ENCODE measurements around the gene CNTFR.
"Not testable (repeated sequence)": the region's sequence is repeated elsewhere in the genome, so short reads cannot be mapped to it uniquely, and the experiment has no call there.

The CNTFR gene

DNA sequence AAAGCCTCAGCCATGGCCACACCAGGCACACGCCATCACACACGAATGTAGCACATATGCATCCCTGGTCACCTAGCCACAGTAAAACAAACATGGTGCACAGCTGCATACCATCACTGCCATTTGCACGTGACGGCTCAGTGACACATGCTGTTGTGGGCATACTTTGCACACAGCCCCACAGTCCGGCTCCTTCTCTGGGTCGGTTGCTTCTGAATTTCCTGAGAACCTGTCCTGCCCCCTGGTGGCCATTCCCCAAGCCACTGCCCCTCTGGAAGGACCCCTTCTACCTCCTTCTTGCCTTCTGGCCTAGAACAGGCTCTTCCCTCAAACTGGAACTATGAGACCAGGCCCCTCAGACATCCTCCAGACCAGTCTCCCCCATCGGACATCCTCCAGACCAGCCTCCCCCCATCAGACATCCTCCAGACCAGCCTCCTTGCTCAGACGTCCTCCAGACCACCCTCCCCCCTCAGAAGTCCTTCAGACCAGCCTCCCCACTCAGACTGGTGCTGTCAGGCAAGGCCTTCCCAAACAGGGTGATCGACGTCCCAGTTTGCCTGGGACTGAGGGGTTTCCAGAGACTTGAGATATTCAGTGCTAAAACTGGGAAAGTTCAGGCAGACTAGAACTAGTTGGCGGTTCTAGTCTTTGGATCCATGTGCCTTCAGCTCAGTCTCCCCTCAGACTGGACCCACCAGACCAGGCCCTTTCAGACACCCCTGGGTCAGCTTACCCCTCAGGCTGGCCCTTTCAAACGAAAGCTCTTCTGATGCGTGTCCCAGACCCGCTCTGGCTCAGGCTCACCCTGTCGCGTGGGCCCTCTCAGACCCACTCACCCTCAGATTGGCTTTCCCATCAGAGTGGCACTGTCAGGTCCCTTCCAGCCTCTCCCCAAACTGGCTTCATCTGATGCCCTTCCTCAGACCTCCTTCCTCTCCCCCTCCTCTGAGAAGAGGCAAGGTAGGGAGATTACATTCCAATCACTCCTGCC, 42.4 kb downstream of the CNTFR start:
- H4K20me1 ChIP-seq: peaks cover 0 to 22% (median 0%) of the 10 kb centered on the region in 11 experiments; a peak in 6 of 22 replicates
- no peak overlapping the region for H3K4me3 ChIP-seq
- no peaks in the 10 kb centered on the region for H3K36me3 ChIP-seq
- H3K4me2 ChIP-seq: no peak overlapping the region
- no peaks in the 10 kb centered on the region for H3K9me3 ChIP-seq (replicated peaks in 1 of 11)
- H3K27ac ChIP-seq: no peak overlapping the region
- H3K27me3 ChIP-seq: no peaks in the 10 kb centered on the region
- H3K4me1 ChIP-seq: peaks cover 0 to 4% (median 1%) of the 10 kb centered on the region in 10 experiments; a peak in 7 of 20 replicates
- no peak for TF ChIP-seq Cebpa-rat (IDR thresholded peaks at IDR 0.05)
- H3K9ac ChIP-seq: no peak overlapping the region

DNA sequence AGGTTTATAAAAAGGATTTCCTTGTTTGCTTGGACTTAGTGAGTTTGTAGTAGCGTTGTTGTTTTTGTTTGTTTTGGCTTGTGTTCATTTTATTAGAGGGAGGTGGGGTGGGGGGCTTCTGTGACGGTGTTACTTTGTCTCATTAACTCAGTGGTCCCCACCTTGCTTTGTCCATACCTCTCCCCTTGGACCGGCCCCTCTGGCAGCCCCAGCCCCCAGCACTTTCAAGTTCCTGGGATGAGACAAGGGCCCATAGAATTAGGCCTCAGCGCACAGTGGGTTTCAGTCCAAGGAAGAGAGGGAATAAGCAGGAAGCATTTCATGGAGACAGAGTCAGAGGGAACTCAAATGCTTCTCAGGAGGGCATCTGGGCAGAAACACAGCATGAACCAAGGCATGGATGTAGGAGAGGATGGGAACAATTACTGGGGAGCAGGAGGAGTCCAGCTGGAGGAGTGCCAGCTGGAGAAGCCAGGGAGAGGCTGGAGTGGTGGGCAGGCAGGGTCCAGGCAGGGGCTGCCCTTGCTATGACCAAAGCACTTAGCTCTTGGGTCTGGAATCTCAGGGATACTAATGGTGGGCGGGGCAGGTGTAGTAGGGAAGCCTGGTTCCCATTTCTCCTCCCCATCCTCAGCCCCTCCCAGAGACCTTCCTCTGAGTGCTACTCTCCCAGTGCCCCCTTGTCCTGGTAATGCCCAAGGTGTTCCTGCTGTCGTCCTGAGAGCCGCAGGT, 43.3 kb downstream of the CNTFR start:
- no peak overlapping the region for H3K9ac ChIP-seq
- no peaks in the 10 kb centered on the region for H3K9me3 ChIP-seq (replicated peaks in 1 of 11)
- no peaks in the 10 kb centered on the region for H3K27me3 ChIP-seq
- H3K36me3 ChIP-seq: no peaks in the 10 kb centered on the region
- H4K20me1 ChIP-seq: peaks cover 0 to 16% (median 0%) of the 10 kb centered on the region in 11 experiments; a peak in 5 of 22 replicates
- H3K4me1 ChIP-seq: no peaks in the 10 kb centered on the region
- TF ChIP-seq Cebpa-rat (IDR thresholded peaks at IDR 0.05): no peak
- no peak overlapping the region for H3K4me3 ChIP-seq
- H3K4me2 ChIP-seq: no peak overlapping the region
- H3K27ac ChIP-seq: no peak overlapping the region

GRCh38 chr9:34545497-34545896, 44.0 kb downstream of the CNTFR start:
- H3K4me1 ChIP-seq: peaks cover 0 to 7% (median 0%) of the 10 kb centered on the region in 10 experiments; a peak in 5 of 20 replicates
- H3K4me2 ChIP-seq: no peak overlapping the region
- no peak overlapping the region for H3K9ac ChIP-seq
- no peak overlapping the region for H3K27ac ChIP-seq
- no peak overlapping the region for H3K4me3 ChIP-seq
- no peaks in the 10 kb centered on the region for H3K36me3 ChIP-seq
- no peak for TF ChIP-seq Cebpa-rat (IDR thresholded peaks at IDR 0.05)
- no peaks in the 10 kb centered on the region for H3K27me3 ChIP-seq
- no peaks in the 10 kb centered on the region for H3K9me3 ChIP-seq (replicated peaks in 1 of 11)
- H4K20me1 ChIP-seq: peaks cover 0 to 11% (median 0%) of the 10 kb centered on the region in 11 experiments; a peak in 5 of 22 replicates

- Histone ChIP-seq H3K4me2 (no peak overlapping the region), H3K9ac (no peak overlapping the region), H3K27me3 (no peaks in the 10 kb centered on the region), H3K27ac (no peak overlapping the region), H3K36me3 (no peaks in the 10 kb centered on the region), H4K20me1 (peaks cover 0 to 11% (median 0%) of the 10 kb centered on the region in 11 experiments; a peak in 5 of 22 replicates), H3K4me1 (peaks cover 0 to 10% (median 0%) of the 10 kb centered on the region in 10 experiments; a peak in 5 of 20 replicates), H3K9me3 (replicated peaks in 1 of 11) (no peaks in the 10 kb centered on the region), H3K4me3 (no peak overlapping the region)
- TF ChIP-seq Cebpa-rat (IDR thresholded peaks at IDR 0.05): no peak
Observed at GRCh38 chr9:34544035-34544434, 45.5 kb downstream of the CNTFR start.

DNA sequence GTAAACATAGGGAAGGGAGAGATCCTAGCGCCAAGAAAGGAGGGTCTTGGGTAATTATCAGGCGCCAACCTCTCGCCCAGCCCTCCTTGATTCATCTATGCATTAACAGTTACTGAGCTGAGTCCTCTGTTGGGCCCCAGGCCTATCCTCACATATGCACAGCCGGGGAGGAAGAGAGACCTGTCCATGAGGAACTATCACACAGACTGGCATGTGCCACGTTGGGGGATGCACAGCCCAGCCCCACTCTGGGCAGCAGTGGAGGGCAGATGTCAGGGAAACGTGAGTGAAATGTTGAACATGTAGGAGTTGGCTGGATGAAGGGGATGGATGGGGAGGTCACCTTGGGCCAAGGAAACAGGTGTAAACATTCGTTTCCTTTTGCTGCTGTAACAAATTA, 48.0 kb downstream of the CNTFR start:
- no peak for TF ChIP-seq Cebpa-rat (IDR thresholded peaks at IDR 0.05)
- Histone ChIP-seq H3K27me3 (no peaks in the 10 kb centered on the region), H3K4me1 (peaks cover 0 to 10% (median 0%) of the 10 kb centered on the region in 10 experiments; a peak in 5 of 20 replicates), H3K4me3 (no peak overlapping the region), H3K9ac (no peak overlapping the region), H3K4me2 (no peak overlapping the region), H4K20me1 (no peaks in the 10 kb centered on the region; a peak in 1 of 22 replicates), H3K9me3 (replicated peaks in 1 of 11) (no peaks in the 10 kb centered on the region), H3K36me3 (no peaks in the 10 kb centered on the region), H3K27ac (no peak overlapping the region)

- Histone ChIP-seq H3K4me3 (no peak overlapping the region), H3K4me1 (peaks cover 0 to 10% (median 0%) of the 10 kb centered on the region in 10 experiments; a peak in 5 of 20 replicates), H3K36me3 (no peaks in the 10 kb centered on the region), H3K27me3 (no peaks in the 10 kb centered on the region), H3K9ac (peak overlapping the region in 1 of 11 experiments; percentile 22; a peak in 1 of 22 replicates), H3K4me2 (peak overlapping the region in 2 of 11 experiments; percentile 4 to 32; a peak in 3 of 22 replicates), H3K27ac (no peak overlapping the region), H4K20me1 (no peaks in the 10 kb centered on the region; a peak in 1 of 22 replicates), H3K9me3 (replicated peaks in 1 of 11) (no peaks in the 10 kb centered on the region)
- TF ChIP-seq Cebpa-rat (IDR thresholded peaks at IDR 0.05): no peak
Observed at GRCh38 chr9:34540827-34541226, 48.7 kb downstream of the CNTFR start.

GRCh38 chr9:34536685-34537084, 52.8 kb downstream of the CNTFR start:
- H3K27ac ChIP-seq: no peak overlapping the region
- no peak overlapping the region for H3K9ac ChIP-seq
- H3K4me2 ChIP-seq: no peak overlapping the region
- no peak for TF ChIP-seq Cebpa-rat (IDR thresholded peaks at IDR 0.05)
- no peaks in the 10 kb centered on the region for H3K27me3 ChIP-seq
- H4K20me1 ChIP-seq: no peaks in the 10 kb centered on the region
- H3K9me3 ChIP-seq (replicated peaks in 1 of 11): peaks cover 0 to 13% (median 9%) of the 10 kb centered on the region in 11 experiments; a peak in 14 of 22 replicates
- peaks cover 0 to 10% (median 0%) of the 10 kb centered on the region in 10 experiments; a peak in 5 of 20 replicates for H3K4me1 ChIP-seq
- no peak overlapping the region for H3K4me3 ChIP-seq
- no peaks in the 10 kb centered on the region for H3K36me3 ChIP-seq

- peaks cover 0 to 14% (median 9%) of the 10 kb centered on the region in 11 experiments; a peak in 14 of 22 replicates for H3K9me3 ChIP-seq (replicated peaks in 1 of 11)
- not testable (repeated sequence) for H3K27ac ChIP-seq, H4K20me1 ChIP-seq, H3K4me3 ChIP-seq, H3K4me1 ChIP-seq, H3K27me3 ChIP-seq, H3K9ac ChIP-seq, H3K4me2 ChIP-seq, H3K36me3 ChIP-seq
Observed at GRCh38 chr9:34532041-34532440, 57.5 kb downstream of the CNTFR start.

DNA sequence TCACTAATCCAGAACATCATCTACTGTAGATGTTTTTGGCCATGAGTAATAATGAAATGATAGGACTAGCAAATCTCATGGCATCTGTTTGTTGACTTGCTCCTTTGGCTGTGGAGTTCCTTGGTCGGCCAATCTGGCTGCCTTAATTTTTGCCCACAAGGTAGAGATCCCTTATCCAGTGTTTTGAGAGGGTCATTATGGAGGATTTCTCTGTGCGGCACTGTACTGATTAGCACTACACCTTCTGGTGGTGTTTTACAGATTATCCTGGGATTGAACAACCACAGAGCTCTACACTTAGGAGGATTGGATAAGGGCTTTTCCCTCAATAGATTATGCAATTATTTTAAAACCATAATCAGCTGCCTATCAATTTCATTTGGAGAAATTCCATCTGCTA, 63.5 kb downstream of the CNTFR start:
- H3K36me3 ChIP-seq: no peaks in the 10 kb centered on the region
- H3K27me3 ChIP-seq: peaks cover 5 to 22% (median 12%) of the 10 kb centered on the region in 11 experiments; a peak in 15 of 22 replicates
- peaks cover 10 to 25% (median 24%) of the 10 kb centered on the region in 10 experiments; a peak in 19 of 20 replicates for H3K4me1 ChIP-seq
- H3K9ac ChIP-seq: no peak overlapping the region
- no peak overlapping the region for H3K4me2 ChIP-seq
- no peak for TF ChIP-seq Cebpa-rat (IDR thresholded peaks at IDR 0.05)
- H3K4me3 ChIP-seq: no peak overlapping the region
- H3K27ac ChIP-seq: no peak overlapping the region
- H4K20me1 ChIP-seq: peaks cover 0 to 8% (median 0%) of the 10 kb centered on the region in 11 experiments; a peak in 5 of 22 replicates
- H3K9me3 ChIP-seq (replicated peaks in 1 of 11): no peaks in the 10 kb centered on the region

All from BLaER1 treated with 17β-estradiol and CSF1 and Interleukin-3, amounts not matched to agents 10 nM and 100 nM (cell line).